ENCODE data around the gene CENPF. TPM values are rescaled to one million over a fixed set of nuclear protein-coding genes. Genes with fewer than 3 reads are reported as not detected.
A peak's percentile ranks its signal among the peaks of the same experiment; 100 is the strongest.
"Not testable (repeated sequence)": the region's sequence is repeated elsewhere in the genome, so short reads cannot be mapped to it uniquely, and the experiment has no call there.

The CENPF gene
- total and polyA plus RNA-seq, 7 experiments from 2014 or later: 0.83 to 79.9 (median 3.1) TPM

GRCh38 chr1:214591918-214592317 is 11.1 kb upstream of the CENPF start:
- not testable (repeated sequence) for H3K36me3 ChIP-seq (ENCODE audit: control insufficient read depth in 2 of 3, insufficient read depth in 3 of 3, low read length in 3 of 3)

DNA sequence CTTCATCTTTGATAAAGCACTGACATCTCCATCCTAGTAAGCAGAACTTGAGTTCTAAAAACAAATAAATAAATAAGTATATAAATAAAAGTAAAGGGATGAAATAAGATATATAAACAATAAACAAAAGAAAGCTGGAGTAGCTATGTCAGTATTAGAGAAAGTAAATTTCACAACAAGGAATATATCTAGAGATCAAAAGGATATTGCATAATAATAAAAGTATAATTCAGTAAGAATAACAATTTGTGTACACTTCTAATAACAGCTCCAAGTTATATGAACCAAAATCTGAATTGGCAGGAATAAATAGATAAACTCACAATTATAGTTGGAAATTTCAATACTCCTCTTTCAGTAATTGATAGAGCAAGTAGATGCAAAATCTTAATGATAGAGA is 9.8 kb upstream of the CENPF start:
- Histone ChIP-seq H3K4me1 (ENCODE audit: control insufficient read depth in 2 of 2, insufficient read depth in 2 of 2, low read length in 2 of 2) (no peaks in the 10 kb centered on the region), H3K4me3 (ENCODE audit: low read length) (no peak overlapping the region), H3K27me3 (ENCODE audit: control insufficient read depth in 2 of 2, insufficient read depth in 2 of 2, low read length in 2 of 2) (no peaks in the 10 kb centered on the region), H3K36me3 (ENCODE audit: control insufficient read depth in 2 of 3, insufficient read depth in 3 of 3, low read length in 3 of 3) (no peaks in the 10 kb centered on the region), H3K9me3 (ENCODE audit: control insufficient read depth in 2 of 3, low read length in 3 of 3) (no peaks in the 10 kb centered on the region), H3K27ac (ENCODE audit: low read depth, low read length) (no peak overlapping the region)
- DNase-seq (no peak), ATAC-seq (no peak)
- ChIA-PET CTCF (interaction anchor here (1.1 kb wide), 1 partner anchor 11 kb away, joined by 3 read pairs; no protein-coding TSS in a partner anchor), POLR2A (no interaction called here)
- peaks cover 0 to 10% (median 4%) of the 10 kb centered on the region in 5 donors for H3K27me3 Mint-ChIP-seq
- intact Hi-C loops (cut with micrococcal nuclease): no loop called here
- no peak overlapping the region for H3K27ac Mint-ChIP-seq
- H3K4me3 Mint-ChIP-seq: no peak overlapping the region
- H3K9me3 Mint-ChIP-seq: no peaks in the 10 kb centered on the region
- no peaks in the 10 kb centered on the region for H3K4me1 Mint-ChIP-seq
- H3K36me3 Mint-ChIP-seq: peaks cover 0 to 3% (median 0%) of the 10 kb centered on the region in 5 donors

More at GRCh38 chr1:214591918-214592317, 11.1 kb upstream of the CENPF start:
- H3K4me3 Mint-ChIP-seq; DNase-seq; H3K9me3 ChIP-seq (ENCODE audit: control insufficient read depth in 2 of 3, low read length in 3 of 3); H3K27ac Mint-ChIP-seq; H3K36me3 Mint-ChIP-seq; H3K4me1 Mint-ChIP-seq; H3K4me3 ChIP-seq (ENCODE audit: low read length); H3K27ac ChIP-seq (ENCODE audit: low read depth, low read length); H3K9me3 Mint-ChIP-seq; ATAC-seq; H3K27me3 ChIP-seq (ENCODE audit: control insufficient read depth in 2 of 2, insufficient read depth in 2 of 2, low read length in 2 of 2); intact Hi-C loops (cut with micrococcal nuclease); CTCF ChIA-PET; H3K4me1 ChIP-seq (ENCODE audit: control insufficient read depth in 2 of 2, insufficient read depth in 2 of 2, low read length in 2 of 2): not testable (repeated sequence)
- POLR2A ChIA-PET: interaction anchor here (0.7 kb wide), 1 partner anchor 129 kb away, joined by 3 read pairs; no protein-coding TSS in a partner anchor
- peaks cover 0 to 10% (median 5%) of the 10 kb centered on the region in 5 donors for H3K27me3 Mint-ChIP-seq

- Mint-ChIP-seq H3K4me3 (peak overlapping the region; percentile 86 to 97 (median 92)), H3K9me3 (peaks cover 0 to 4% (median 0%) of the 10 kb centered on the region in 11 donors), H3K27ac (peak overlapping the region in 6 of 9 donors; percentile 19 to 98 (median 86)), H3K27me3 (peaks cover 0 to 2% (median 0%) of the 10 kb centered on the region in 5 donors), H3K36me3 (peaks cover 0 to 6% (median 0%) of the 10 kb centered on the region in 5 donors), H3K4me1 (peaks cover 6 to 29% (median 24%) of the 10 kb centered on the region in 7 donors)
- DNase-seq (no peak), ATAC-seq (no peak)
- CTCF ChIA-PET: interaction anchor here (0.7 to 1.4 kb wide), 4 partner anchors 10 to 1003 kb away, joined by 3 to 4 read pairs (median 3); no protein-coding TSS in a partner anchor
- Histone ChIP-seq H3K4me3 (ENCODE audit: low read length) (peak overlapping the region; percentile 60), H3K9me3 (ENCODE audit: control insufficient read depth in 2 of 3, low read length in 3 of 3) (no peaks in the 10 kb centered on the region), H3K27ac (ENCODE audit: low read depth, low read length) (peak overlapping the region; percentile 48), H3K4me1 (ENCODE audit: control insufficient read depth in 2 of 2, insufficient read depth in 2 of 2, low read length in 2 of 2) (peaks cover 0 to 6% of the 10 kb centered on the region in 2 donors), H3K27me3 (ENCODE audit: control insufficient read depth in 2 of 2, insufficient read depth in 2 of 2, low read length in 2 of 2) (no peaks in the 10 kb centered on the region), H3K36me3 (ENCODE audit: control insufficient read depth in 2 of 3, insufficient read depth in 3 of 3, low read length in 3 of 3) (peaks cover 0 to 5% (median 0%) of the 10 kb centered on the region in 3 experiments)
- intact Hi-C loops (cut with micrococcal nuclease): loop anchor here (1.0 to 5.0 kb wide), 6 partner anchors 25 to 323 kb away; partner anchors contain the start of gene SMYD2 (in 1 of the 2)
- POLR2A ChIA-PET: interaction anchor here (1.2 kb wide), 1 partner anchor 38 kb away, joined by 5 read pairs; no protein-coding TSS in a partner anchor
Measured at GRCh38 chr1:214603819-214604252, 841 bp downstream of the CENPF start.

- ChIA-PET CTCF (interaction anchor here (0.6 to 1.4 kb wide), 2 partner anchors 11 to 65 kb away, joined by 3 to 4 read pairs; no protein-coding TSS in a partner anchor), POLR2A (interaction anchor here (1.3 kb wide), 1 partner anchor 35 kb away, joined by 4 read pairs; no protein-coding TSS in a partner anchor)
- Histone ChIP-seq H3K36me3 (ENCODE audit: control insufficient read depth in 2 of 3, insufficient read depth in 3 of 3, low read length in 3 of 3) (peaks cover 0 to 5% (median 0%) of the 10 kb centered on the region in 3 experiments), H3K4me1 (ENCODE audit: control insufficient read depth in 2 of 2, insufficient read depth in 2 of 2, low read length in 2 of 2) (peaks cover 0 to 6% of the 10 kb centered on the region in 2 donors), H3K27ac (ENCODE audit: low read depth, low read length) (no peak overlapping the region), H3K9me3 (ENCODE audit: control insufficient read depth in 2 of 3, low read length in 3 of 3) (no peaks in the 10 kb centered on the region), H3K4me3 (ENCODE audit: low read length) (no peak overlapping the region), H3K27me3 (ENCODE audit: control insufficient read depth in 2 of 2, insufficient read depth in 2 of 2, low read length in 2 of 2) (no peaks in the 10 kb centered on the region)
- Mint-ChIP-seq H3K27ac (peak overlapping the region in 4 of 9 donors; percentile 55 to 98 (median 76)), H3K9me3 (peaks cover 0 to 4% (median 0%) of the 10 kb centered on the region in 11 donors), H3K4me1 (peaks cover 6 to 29% (median 24%) of the 10 kb centered on the region in 7 donors), H3K36me3 (peaks cover 0 to 12% (median 0%) of the 10 kb centered on the region in 5 donors), H3K4me3 (peak overlapping the region; percentile 86 to 97 (median 92)), H3K27me3 (peaks cover 0 to 2% (median 0%) of the 10 kb centered on the region in 5 donors)
- no peak for DNase-seq
- no peak for ATAC-seq
- intact Hi-C loops (cut with micrococcal nuclease): loop anchor here (5.0 kb wide), 2 partner anchors 177 to 272 kb away; no protein-coding TSS in a partner anchor
Measured at GRCh38 chr1:214604523-214604922, 1.5 kb downstream of the CENPF start.

DNA sequence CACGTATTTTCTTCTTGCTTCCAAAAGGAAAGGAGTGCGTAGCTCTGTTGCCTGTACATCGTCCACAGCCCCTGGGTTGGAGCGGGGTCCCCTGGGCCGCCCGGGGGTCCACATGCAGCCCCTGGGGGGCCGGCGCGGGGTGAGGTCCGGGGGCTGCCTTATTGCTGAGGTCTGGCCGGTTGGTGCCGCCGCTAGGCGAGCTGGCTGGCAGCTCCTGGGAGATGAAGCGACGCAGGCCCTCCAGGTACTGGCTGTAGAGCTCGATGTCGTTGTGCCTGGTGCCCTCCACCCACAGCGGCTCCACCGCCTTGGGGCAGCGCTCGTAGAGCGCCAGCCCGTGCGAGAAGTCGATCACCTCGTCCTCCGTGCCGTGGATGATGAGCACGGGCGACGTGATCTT is 2.5 kb downstream of the CENPF start:
- H3K9me3 ChIP-seq (ENCODE audit: control insufficient read depth in 2 of 3, low read length in 3 of 3); H3K27ac Mint-ChIP-seq; ATAC-seq; H3K4me3 ChIP-seq (ENCODE audit: low read length); H3K27me3 ChIP-seq (ENCODE audit: control insufficient read depth in 2 of 2, insufficient read depth in 2 of 2, low read length in 2 of 2); H3K27me3 Mint-ChIP-seq; H3K4me3 Mint-ChIP-seq; H3K27ac ChIP-seq (ENCODE audit: low read depth, low read length); DNase-seq; H3K9me3 Mint-ChIP-seq; intact Hi-C loops (cut with micrococcal nuclease); H3K36me3 ChIP-seq (ENCODE audit: control insufficient read depth in 2 of 3, insufficient read depth in 3 of 3, low read length in 3 of 3); H3K4me1 ChIP-seq (ENCODE audit: control insufficient read depth in 2 of 2, insufficient read depth in 2 of 2, low read length in 2 of 2): not testable (repeated sequence)
- Mint-ChIP-seq H3K36me3 (peaks cover 0 to 20% (median 0%) of the 10 kb centered on the region in 5 donors), H3K4me1 (peaks cover 6 to 30% (median 24%) of the 10 kb centered on the region in 7 donors)
- CTCF ChIA-PET: interaction anchor here (0.6 kb wide), 1 partner anchor 64 kb away, joined by 4 read pairs; no protein-coding TSS in a partner anchor
- POLR2A ChIA-PET: interaction anchor here (1.3 kb wide), 1 partner anchor 34 kb away, joined by 4 read pairs; no protein-coding TSS in a partner anchor

GRCh38 chr1:214605933-214606925 is 3.2 kb downstream of the CENPF start:
- H3K27ac Mint-ChIP-seq; ATAC-seq; CTCF ChIA-PET; H3K9me3 ChIP-seq (ENCODE audit: control insufficient read depth in 2 of 3, low read length in 3 of 3); H3K27me3 Mint-ChIP-seq; H3K4me3 ChIP-seq (ENCODE audit: low read length); H3K27ac ChIP-seq (ENCODE audit: low read depth, low read length); H3K36me3 ChIP-seq (ENCODE audit: control insufficient read depth in 2 of 3, insufficient read depth in 3 of 3, low read length in 3 of 3); POLR2A ChIA-PET; intact Hi-C loops (cut with micrococcal nuclease); H3K4me3 Mint-ChIP-seq; H3K4me1 ChIP-seq (ENCODE audit: control insufficient read depth in 2 of 2, insufficient read depth in 2 of 2, low read length in 2 of 2); H3K27me3 ChIP-seq (ENCODE audit: control insufficient read depth in 2 of 2, insufficient read depth in 2 of 2, low read length in 2 of 2); DNase-seq: not testable (repeated sequence)
- peaks cover 6 to 37% (median 24%) of the 10 kb centered on the region in 7 donors for H3K4me1 Mint-ChIP-seq
- peaks cover 0 to 27% (median 0%) of the 10 kb centered on the region in 5 donors for H3K36me3 Mint-ChIP-seq
- H3K9me3 Mint-ChIP-seq: peaks cover 0 to 10% (median 0%) of the 10 kb centered on the region in 11 donors

Measured in naive thymus-derived CD4-positive, alpha-beta T cell (primary cell).